A549 (cell line): ENCODE results near the gene IGHMBP2.

ENCODE experiments used
- CHD2 ChIP-seq: fragments of 150-350 bp; IDR thresholded peaks from 2 replicates; pipeline ENCODE4 v1.6.1; 2014; ENCODE audit warnings: low read length; ENCODE audit not compliant: partially characterized antibody
- EP300 ChIP-seq, 2 experiments: fragments of >200 bp; sonication (Bioruptor Twin); formaldehyde crosslinking; IDR thresholded peaks; 2 replicates in 1 of 2; 3 replicates in 1 of 2; pipeline ENCODE4 v1.6.1; 2016 to 2017
- POLR2A ChIP-seq: IDR thresholded peaks from 2 replicates; pipeline ENCODE4 v1.6.1; 2012; ENCODE audit warnings: mild to moderate bottlenecking, low read length
- RCOR1 ChIP-seq: fragments of 150-350 bp; IDR thresholded peaks from 2 replicates; pipeline ENCODE4 v1.6.1; 2014; ENCODE audit warnings: antibody characterized with exemption, low read length, low read depth
- ZFP36 ChIP-seq: fragments of 450-650 bp; IDR thresholded peaks from 2 replicates; pipeline ENCODE4 v1.6.1; 2014; ENCODE audit warnings: borderline replicate concordance; ENCODE audit not compliant: partially characterized antibody
- TF ChIP-seq, protein P1 (sequence below): IDR thresholded peaks from 2 replicates; pipeline ENCODE4 v1.6.1; 2012

DNA sequence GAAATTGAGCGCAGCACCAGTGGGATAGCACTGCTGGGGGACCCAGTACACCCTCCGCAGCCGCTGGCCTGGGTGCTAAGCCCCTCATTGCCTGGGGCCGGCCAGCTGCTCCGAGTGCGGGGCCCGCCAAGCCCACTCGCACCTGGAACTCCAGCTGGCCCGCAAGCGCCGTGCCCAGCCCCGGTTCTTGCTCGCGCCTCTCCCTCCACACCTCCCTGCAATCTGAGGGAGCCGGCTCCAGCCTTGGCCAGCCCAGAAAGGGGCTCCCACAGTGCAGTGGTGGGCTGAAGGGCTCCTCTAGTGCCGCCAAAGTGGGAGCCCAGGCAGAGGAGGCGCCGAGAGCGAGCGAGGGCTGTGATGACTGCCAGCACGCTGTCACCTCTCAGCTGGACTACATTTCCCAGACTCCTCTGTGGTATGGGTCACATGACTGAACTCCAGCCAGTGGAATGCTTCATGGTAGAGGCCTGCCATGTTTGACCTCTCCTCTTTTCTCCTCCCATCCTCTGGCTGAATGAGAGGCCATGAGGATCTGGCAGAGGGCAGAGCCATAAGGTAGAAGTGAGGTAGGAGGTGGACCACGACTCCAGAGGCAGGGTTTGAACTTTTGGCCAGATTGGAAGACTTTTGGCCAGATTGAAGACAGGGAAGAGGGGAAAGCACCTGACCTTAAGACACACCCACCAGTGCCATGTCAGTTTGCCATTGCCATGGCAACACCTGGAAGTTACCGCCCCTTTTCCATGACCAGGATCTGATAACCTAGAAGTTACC is 70.9 kb downstream of the IGHMBP2 start:
- TF ChIP-seq POLR2A, result no peak
- no peak for TF ChIP-seq CHD2
- TF ChIP-seq, protein P1, sequence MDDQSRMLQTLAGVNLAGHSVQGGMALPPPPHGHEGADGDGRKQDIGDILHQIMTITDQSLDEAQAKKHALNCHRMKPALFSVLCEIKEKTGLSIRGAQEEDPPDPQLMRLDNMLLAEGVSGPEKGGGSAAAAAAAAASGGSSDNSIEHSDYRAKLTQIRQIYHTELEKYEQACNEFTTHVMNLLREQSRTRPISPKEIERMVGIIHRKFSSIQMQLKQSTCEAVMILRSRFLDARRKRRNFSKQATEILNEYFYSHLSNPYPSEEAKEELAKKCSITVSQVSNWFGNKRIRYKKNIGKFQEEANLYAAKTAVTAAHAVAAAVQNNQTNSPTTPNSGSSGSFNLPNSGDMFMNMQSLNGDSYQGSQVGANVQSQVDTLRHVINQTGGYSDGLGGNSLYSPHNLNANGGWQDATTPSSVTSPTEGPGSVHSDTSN, result no peak
- TF ChIP-seq EP300 (IDR thresholded peaks at IDR 0.05), result no peak
- no peak for TF ChIP-seq ZFP36
- TF ChIP-seq RCOR1, result no peak
